Measurements from ENCODE around the gene FRMPD4.

Gene FRMPD4

GRCh38 chrX:12647230-12647629 lies 509.0 kb downstream of the FRMPD4 start:
- no peak for TF ChIP-seq CTCF (IDR thresholded peaks at IDR 0.05; ENCODE audit: insufficient read depth, low read length, poor library complexity, severe bottlenecking)
- Histone ChIP-seq H3K4me3 (replicated peaks; ENCODE audit: low read depth, low read length) (no peak overlapping the region), H3K27me3 (replicated peaks; ENCODE audit: control insufficient read depth, insufficient read depth, low read length) (no peaks in the 10 kb centered on the region), H3K36me3 (ENCODE audit: control insufficient read depth, insufficient read depth, low read length) (no peaks in the 10 kb centered on the region)
- no peak for DNase-seq (ENCODE audit: extremely low read depth, insufficient read length)

- Histone ChIP-seq H3K27me3 (replicated peaks; ENCODE audit: control insufficient read depth, insufficient read depth, low read length) (no peaks in the 10 kb centered on the region), H3K36me3 (ENCODE audit: control insufficient read depth, insufficient read depth, low read length) (no peaks in the 10 kb centered on the region), H3K4me3 (replicated peaks; ENCODE audit: low read depth, low read length) (no peak overlapping the region)
- no peak for TF ChIP-seq CTCF (IDR thresholded peaks at IDR 0.05; ENCODE audit: insufficient read depth, low read length, poor library complexity, severe bottlenecking)
- no peak for DNase-seq (ENCODE audit: extremely low read depth, insufficient read length)
These were observed 510.7 kb downstream of the FRMPD4 start for GRCh38 chrX:12648995-12649394.

- Histone ChIP-seq H3K36me3 (ENCODE audit: control insufficient read depth, insufficient read depth, low read length) (no peaks in the 10 kb centered on the region), H3K27me3 (replicated peaks; ENCODE audit: control insufficient read depth, insufficient read depth, low read length) (no peaks in the 10 kb centered on the region), H3K4me3 (replicated peaks; ENCODE audit: low read depth, low read length) (no peak overlapping the region)
- no peak for TF ChIP-seq CTCF (IDR thresholded peaks at IDR 0.05; ENCODE audit: insufficient read depth, low read length, poor library complexity, severe bottlenecking)
- no peak for DNase-seq (ENCODE audit: extremely low read depth, insufficient read length)
These were observed 519.2 kb downstream of the FRMPD4 start for GRCh38 chrX:12657433-12657832.

GRCh38 chrX:12657881-12658280 lies 519.6 kb downstream of the FRMPD4 start:
- H3K27me3 ChIP-seq (replicated peaks; ENCODE audit: control insufficient read depth, insufficient read depth, low read length) = no peaks in the 10 kb centered on the region
- no peaks in the 10 kb centered on the region for H3K36me3 ChIP-seq (ENCODE audit: control insufficient read depth, insufficient read depth, low read length)
- peak; percentile 2 for DNase-seq (ENCODE audit: extremely low read depth, insufficient read length)
- no peak for TF ChIP-seq CTCF (IDR thresholded peaks at IDR 0.05; ENCODE audit: insufficient read depth, low read length, poor library complexity, severe bottlenecking)
- no peak overlapping the region for H3K4me3 ChIP-seq (replicated peaks; ENCODE audit: low read depth, low read length)

GRCh38 chrX:12661464-12661863 lies 523.2 kb downstream of the FRMPD4 start:
- Histone ChIP-seq H3K4me3 (replicated peaks; ENCODE audit: low read depth, low read length) (no peak overlapping the region), H3K27me3 (replicated peaks; ENCODE audit: control insufficient read depth, insufficient read depth, low read length) (no peaks in the 10 kb centered on the region), H3K36me3 (ENCODE audit: control insufficient read depth, insufficient read depth, low read length) (no peaks in the 10 kb centered on the region)
- DNase-seq (ENCODE audit: extremely low read depth, insufficient read length) = no peak
- TF ChIP-seq CTCF (IDR thresholded peaks at IDR 0.05; ENCODE audit: insufficient read depth, low read length, poor library complexity, severe bottlenecking) = no peak

Measured in GM06990 (cell line).